OCI-LY1 (cell line): ENCODE measurements around the gene TRIM46.

ENCODE experiments used
- H2AFZ ChIP-seq: fragments of 200-600 bp; sonication (generic), shearing (Covaris generic); 2 replicates; pipeline ENCODE4 v1.6.0; 2014; ENCODE audit warnings: antibody characterized with exemption, mild to moderate bottlenecking, low read length
- H3F3A ChIP-seq: fragments of 200-600 bp; sonication (generic), shearing (Covaris generic); 2 replicates; pipeline ENCODE4 v1.6.0; 2014; ENCODE audit warnings: mild to moderate bottlenecking, antibody characterized with exemption, low read length, moderate library complexity; ENCODE audit not compliant: insufficient read depth
- H3K27ac ChIP-seq: fragments of 200-600 bp; sonication (generic); 2 replicates; pipeline ENCODE4 v1.5.1; 2014; ENCODE audit warnings: low read length, mixed run types, mild to moderate bottlenecking, low read depth; ENCODE audit not compliant: poor library complexity, severe bottlenecking
- H3K27me3 ChIP-seq: fragments of 200-600 bp; sonication (generic); 2 replicates; pipeline ENCODE4 v1.6.0; 2014; ENCODE audit warnings: antibody characterized with exemption, mild to moderate bottlenecking, low read length, moderate library complexity; ENCODE audit not compliant: insufficient read depth
- H3K36me3 ChIP-seq: fragments of 200-600 bp; sonication (generic); 2 replicates; pipeline ENCODE4 v1.6.1; 2014; ENCODE audit warnings: mild to moderate bottlenecking, antibody characterized with exemption, low read length, moderate library complexity, mixed read lengths; ENCODE audit not compliant: insufficient read depth
- H3K4me1 ChIP-seq: fragments of 200-600 bp; sonication (generic); 2 replicates; pipeline ENCODE4 v1.5.1; 2014; ENCODE audit warnings: mild to moderate bottlenecking, low read length, moderate library complexity; ENCODE audit not compliant: insufficient read depth, severe bottlenecking
- H3K4me2 ChIP-seq: fragments of 200-600 bp; sonication (generic), shearing (Covaris generic); 2 replicates; pipeline ENCODE4 v1.6.1; 2014; ENCODE audit warnings: low read length
- H3K4me3 ChIP-seq: fragments of 200-600 bp; sonication (generic); 2 replicates; pipeline ENCODE4 v1.5.1; 2014; ENCODE audit warnings: low read length, low read depth, mild to moderate bottlenecking, mixed read lengths; ENCODE audit not compliant: poor library complexity, severe bottlenecking
- H3K79me2 ChIP-seq: fragments of 200-600 bp; shearing (Covaris generic); 2 replicates; pipeline ENCODE4 v1.6.1; 2016; ENCODE audit warnings: mixed run types, low read length, mixed read lengths; ENCODE audit not compliant: insufficient read depth
- H3K9ac ChIP-seq: fragments of 200-600 bp; sonication (generic), shearing (Covaris generic); 2 replicates; pipeline ENCODE4 v1.6.1; 2014; ENCODE audit warnings: mild to moderate bottlenecking, low read length, mixed read lengths
- H3K9me2 ChIP-seq: fragments of 200-600 bp; sonication (generic), shearing (Covaris generic); 2 replicates; pipeline ENCODE4 v1.6.1; 2014; ENCODE audit warnings: low read depth, mild to moderate bottlenecking, low read length, mixed read lengths
- H3K9me3 ChIP-seq: fragments of 200-600 bp; shearing (Covaris generic); 2 replicates; pipeline ENCODE4 v1.6.1; 2014; ENCODE audit warnings: low read length, mixed read lengths
- H4K20me1 ChIP-seq: fragments of 200-600 bp; sonication (generic), shearing (Covaris generic); 2 replicates; pipeline ENCODE4 v1.6.0; 2016; ENCODE audit warnings: mild to moderate bottlenecking, low read length; ENCODE audit not compliant: insufficient read depth
- EZH2 ChIP-seq: fragments of 200-600 bp; sonication (generic), shearing (Covaris generic); IDR thresholded peaks from 2 replicates; pipeline ENCODE4 v1.8.0; 2017; ENCODE audit warnings: borderline replicate concordance, mixed run types, mild to moderate bottlenecking, antibody characterized with exemption, low read length, moderate library complexity, mixed read lengths
- TF ChIP-seq, protein P1 (sequence below): fragments of 200-600 bp; sonication (generic), shearing (Covaris generic); IDR thresholded peaks from 2 replicates; pipeline ENCODE4 v1.5.1; 2017; ENCODE audit warnings: mild to moderate bottlenecking, antibody characterized with exemption, low read length, moderate library complexity, mixed read lengths

Gene TRIM46

DNA sequence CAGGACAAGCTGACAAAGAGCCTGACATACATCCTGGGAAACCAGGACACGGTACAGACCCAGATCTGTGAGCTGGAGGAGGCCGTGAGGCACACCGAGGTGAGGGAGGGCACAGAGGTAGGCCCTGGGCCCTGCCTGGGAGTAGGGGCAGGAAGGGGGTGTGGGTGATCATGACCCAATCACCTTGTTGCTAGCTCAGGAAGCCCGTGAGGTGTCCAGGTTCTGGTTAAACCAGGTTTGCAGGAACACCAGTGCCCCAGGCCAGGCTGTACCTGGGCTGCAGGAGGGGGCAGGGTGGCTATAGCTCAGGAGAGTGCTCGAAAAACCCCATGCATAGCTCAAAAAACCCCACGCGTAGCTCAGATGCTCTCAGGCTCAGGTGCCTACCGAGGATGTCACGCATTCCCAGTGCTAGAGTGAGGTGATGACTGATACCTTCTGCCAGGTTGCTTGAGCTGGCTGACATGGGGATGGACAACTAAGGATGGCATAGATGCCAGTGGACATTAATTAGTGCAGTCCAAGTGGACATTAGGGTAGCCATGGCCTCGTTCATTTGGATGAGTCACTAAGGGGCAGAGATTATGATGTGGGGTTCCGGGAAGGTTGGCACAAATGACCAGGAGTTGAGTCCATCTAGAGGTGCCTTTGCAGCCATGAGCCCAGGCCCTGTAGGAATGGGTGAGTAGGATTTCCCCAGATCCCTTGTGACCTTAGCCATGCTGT lies 3.7 kb downstream of the TRIM46 start:
- TF ChIP-seq, protein P1, sequence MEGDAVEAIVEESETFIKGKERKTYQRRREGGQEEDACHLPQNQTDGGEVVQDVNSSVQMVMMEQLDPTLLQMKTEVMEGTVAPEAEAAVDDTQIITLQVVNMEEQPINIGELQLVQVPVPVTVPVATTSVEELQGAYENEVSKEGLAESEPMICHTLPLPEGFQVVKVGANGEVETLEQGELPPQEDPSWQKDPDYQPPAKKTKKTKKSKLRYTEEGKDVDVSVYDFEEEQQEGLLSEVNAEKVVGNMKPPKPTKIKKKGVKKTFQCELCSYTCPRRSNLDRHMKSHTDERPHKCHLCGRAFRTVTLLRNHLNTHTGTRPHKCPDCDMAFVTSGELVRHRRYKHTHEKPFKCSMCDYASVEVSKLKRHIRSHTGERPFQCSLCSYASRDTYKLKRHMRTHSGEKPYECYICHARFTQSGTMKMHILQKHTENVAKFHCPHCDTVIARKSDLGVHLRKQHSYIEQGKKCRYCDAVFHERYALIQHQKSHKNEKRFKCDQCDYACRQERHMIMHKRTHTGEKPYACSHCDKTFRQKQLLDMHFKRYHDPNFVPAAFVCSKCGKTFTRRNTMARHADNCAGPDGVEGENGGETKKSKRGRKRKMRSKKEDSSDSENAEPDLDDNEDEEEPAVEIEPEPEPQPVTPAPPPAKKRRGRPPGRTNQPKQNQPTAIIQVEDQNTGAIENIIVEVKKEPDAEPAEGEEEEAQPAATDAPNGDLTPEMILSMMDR = no peak
- no peak for TF ChIP-seq EZH2
- no peaks in the 10 kb centered on the region for H3K9me3 ChIP-seq
- H3K27me3 ChIP-seq = no peaks in the 10 kb centered on the region
- H3K9ac ChIP-seq = no peak overlapping the region
- no peak overlapping the region for H3K4me2 ChIP-seq
- no peak overlapping the region for H3K27ac ChIP-seq
- H2AFZ ChIP-seq = no peak overlapping the region
- H3K4me1 ChIP-seq = peaks cover 21% of the 10 kb centered on the region
- H3K79me2 ChIP-seq = no peaks in the 10 kb centered on the region
- H3K36me3 ChIP-seq = peaks cover 13% of the 10 kb centered on the region
- peaks cover 4% of the 10 kb centered on the region; the same call in 1 of the 2 replicates for H3F3A ChIP-seq
- H4K20me1 ChIP-seq = no peaks in the 10 kb centered on the region
- no peak overlapping the region for H3K4me3 ChIP-seq
- no peaks in the 10 kb centered on the region for H3K9me2 ChIP-seq

DNA sequence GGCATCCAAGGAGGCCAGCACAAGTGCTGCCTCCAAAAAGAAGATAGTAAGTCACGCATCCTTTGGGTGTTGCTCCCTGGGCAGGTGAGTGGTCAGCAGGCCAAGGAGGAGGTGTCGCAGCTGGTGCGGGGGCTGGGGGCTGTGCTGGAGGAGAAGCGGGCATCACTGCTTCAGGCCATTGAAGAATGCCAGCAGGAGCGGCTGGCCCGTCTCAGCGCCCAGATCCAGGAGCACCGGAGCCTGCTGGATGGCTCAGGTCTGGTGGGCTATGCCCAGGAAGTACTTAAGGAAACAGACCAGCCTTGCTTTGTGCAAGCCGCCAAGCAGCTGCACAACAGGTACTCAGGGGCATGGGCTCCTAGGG lies 4.3 kb downstream of the TRIM46 start:
- Histone ChIP-seq H2AFZ (no peak overlapping the region), H3K9me3 (no peaks in the 10 kb centered on the region), H3K4me2 (no peak overlapping the region), H3K79me2 (no peaks in the 10 kb centered on the region), H3K4me1 (peaks cover 18% of the 10 kb centered on the region), H3K9ac (no peak overlapping the region), H3K9me2 (no peaks in the 10 kb centered on the region), H3K4me3 (no peak overlapping the region), H3K27me3 (no peaks in the 10 kb centered on the region), H3K36me3 (peaks cover 13% of the 10 kb centered on the region), H3F3A (peaks cover 4% of the 10 kb centered on the region; the same call in 1 of the 2 replicates), H3K27ac (no peak overlapping the region), H4K20me1 (no peaks in the 10 kb centered on the region)
- TF ChIP-seq, protein P1 = no peak
- TF ChIP-seq EZH2 = no peak

DNA sequence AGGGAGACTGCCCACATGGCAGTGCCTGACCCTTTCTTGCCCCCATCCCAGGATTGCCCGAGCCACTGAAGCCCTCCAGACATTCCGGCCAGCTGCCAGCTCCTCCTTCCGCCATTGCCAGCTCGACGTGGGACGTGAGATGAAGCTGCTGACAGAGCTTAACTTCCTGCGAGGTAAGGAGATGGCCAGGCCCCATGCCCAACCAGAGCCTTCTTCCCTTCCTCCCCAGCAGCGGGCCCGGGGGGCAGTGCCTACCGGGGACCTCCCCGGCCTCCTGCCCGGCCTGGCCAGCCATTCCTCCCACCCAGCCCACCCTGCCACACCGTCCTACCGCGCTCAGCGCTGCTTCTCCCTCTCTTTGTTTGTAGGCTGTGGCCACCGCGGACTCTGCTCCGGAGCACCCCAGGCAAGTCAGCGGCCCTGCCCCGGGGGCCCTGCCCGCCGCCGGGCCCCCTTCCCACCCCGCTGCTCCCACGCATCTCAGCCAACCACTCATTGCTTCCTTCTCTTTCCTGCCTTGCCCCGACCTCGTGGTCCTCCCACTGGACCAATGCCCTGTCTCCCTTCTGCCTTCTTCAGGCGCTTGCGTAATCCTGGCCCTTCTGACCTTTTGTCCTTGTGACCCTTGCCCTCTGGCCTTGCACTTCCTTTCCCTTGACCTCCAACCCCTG lies 4.9 kb downstream of the TRIM46 start:
- Histone ChIP-seq H3K9ac (no peak overlapping the region), H3K4me1 (peaks cover 15% of the 10 kb centered on the region), H4K20me1 (no peaks in the 10 kb centered on the region), H3K27me3 (no peaks in the 10 kb centered on the region), H3K27ac (no peak overlapping the region), H3K36me3 (peaks cover 13% of the 10 kb centered on the region), H3F3A (peaks cover 4% of the 10 kb centered on the region; the same call in 1 of the 2 replicates), H2AFZ (no peak overlapping the region), H3K9me3 (no peaks in the 10 kb centered on the region), H3K4me3 (no peak overlapping the region), H3K79me2 (no peaks in the 10 kb centered on the region), H3K4me2 (no peak overlapping the region), H3K9me2 (no peaks in the 10 kb centered on the region)
- TF ChIP-seq, protein P1 = no peak
- no peak for TF ChIP-seq EZH2
